Mesendoderm (in vitro differentiated cells): ENCODE data around the gene OSBPL3.

Experiments
- DNase-seq: peaks from one replicate; pipeline ENCODE4 v3.0.0; 2013
- H2AK5ac ChIP-seq: 2 replicates; pipeline ENCODE4 v1.6.1; 2013; ENCODE audit warnings: low read length, inconsistent platforms
- H2BK120ac ChIP-seq: 2 replicates; pipeline ENCODE4 v1.6.1; 2013; ENCODE audit warnings: low read depth, mild to moderate bottlenecking, low read length, moderate library complexity, mixed read lengths
- H2BK15ac ChIP-seq: replicated peaks from 2 replicates; pipeline ENCODE4 v1.6.1; 2013; ENCODE audit warnings: low read depth, mild to moderate bottlenecking, moderate library complexity
- H2BK5ac ChIP-seq: 2 replicates; pipeline ENCODE4 v1.6.1; 2013; ENCODE audit warnings: low read length, inconsistent platforms
- H3K18ac ChIP-seq: 2 replicates; pipeline ENCODE4 v1.6.1; 2013; ENCODE audit warnings: mild to moderate bottlenecking, low read length, mixed read lengths
- H3K23ac ChIP-seq: one replicate; pipeline ENCODE4 v1.6.1; 2013; ENCODE audit warnings: low read length
- H3K27ac ChIP-seq: 2 replicates; pipeline ENCODE4 v1.5.1; 2013; ENCODE audit warnings: low read depth, mild to moderate bottlenecking, inconsistent platforms, low read length, moderate library complexity
- H3K27me3 ChIP-seq: 2 replicates; pipeline ENCODE4 v1.6.1; 2013; ENCODE audit warnings: low read length, control low read depth, mild to moderate bottlenecking, inconsistent platforms; ENCODE audit not compliant: insufficient read depth, poor library complexity
- H3K36me3 ChIP-seq: 2 replicates; pipeline ENCODE4 v1.6.1; 2013; ENCODE audit warnings: low read length, inconsistent platforms; ENCODE audit not compliant: control insufficient read depth, insufficient read depth
- H3K4ac ChIP-seq: one replicate; pipeline ENCODE4 v1.6.1; 2013; ENCODE audit warnings: low read depth, mild to moderate bottlenecking, low read length, moderate library complexity
- H3K4me1 ChIP-seq: 2 replicates; pipeline ENCODE4 v1.6.1; 2013; ENCODE audit warnings: low read depth, low read length, inconsistent platforms; ENCODE audit not compliant: control insufficient read depth
- H3K4me2 ChIP-seq: 2 replicates; pipeline ENCODE4 v1.6.1; 2013; ENCODE audit warnings: low read length
- H3K4me3 ChIP-seq: 2 replicates; pipeline ENCODE4 v1.5.1; 2013; ENCODE audit warnings: mild to moderate bottlenecking, low read length
- H3K56ac ChIP-seq: one replicate; pipeline ENCODE4 v1.6.1; 2013; ENCODE audit warnings: low read length
- H3K79me1 ChIP-seq: 2 replicates; pipeline ENCODE4 v1.6.1; 2013; ENCODE audit warnings: low read length, inconsistent platforms
- H3K79me2 ChIP-seq: 2 replicates; pipeline ENCODE4 v1.6.1; 2013; ENCODE audit warnings: mild to moderate bottlenecking, low read length; ENCODE audit not compliant: control insufficient read depth, insufficient read depth
- H3K9ac ChIP-seq: 2 replicates; pipeline ENCODE4 v1.6.1; 2013; ENCODE audit warnings: low read length, inconsistent platforms
- H4K5ac ChIP-seq: one replicate; pipeline ENCODE4 v1.6.1; 2013; ENCODE audit warnings: low read length
- H4K8ac ChIP-seq: one replicate; pipeline ENCODE4 v1.6.1; 2013; ENCODE audit warnings: low read depth, mild to moderate bottlenecking, control low read depth, low read length, moderate library complexity
- WGBS: extraction: QIAGEN DNeasy Blood & Tissue Kit; methylation state at CpG from one replicate; pipeline ENCODE4 v1.1.7; 2013; ENCODE audit warnings: low lambda C conversion rate, missing lambda C conversion rate; ENCODE audit not compliant: insufficient coverage; ENCODE audit errors: extremely low coverage; 5-methylcytosine and 5-hydroxymethylcytosine counted together

OSBPL3 gene

GRCh38 chr7:24949884-24950283 is 30.1 kb downstream of the OSBPL3 start:
- H4K5ac ChIP-seq: no peak overlapping the region
- no peak overlapping the region for H3K4ac ChIP-seq
- no peak overlapping the region for H2AK5ac ChIP-seq
- no CpG with 5 or more reads among the region's 1 CpG for WGBS
- no peak overlapping the region for H3K56ac ChIP-seq
- H2BK120ac ChIP-seq: no peak overlapping the region
- no peak overlapping the region for H4K8ac ChIP-seq
- no peak for DNase-seq
- H3K4me3 ChIP-seq: no peak overlapping the region
- H2BK15ac ChIP-seq: no peak overlapping the region
- H3K79me1 ChIP-seq: peaks cover 5% of the 10 kb centered on the region
- no peak overlapping the region for H3K27ac ChIP-seq
- no peaks in the 10 kb centered on the region for H3K79me2 ChIP-seq
- no peaks in the 10 kb centered on the region for H3K27me3 ChIP-seq
- H3K18ac ChIP-seq: no peak overlapping the region
- no peaks in the 10 kb centered on the region for H3K36me3 ChIP-seq
- no peak overlapping the region for H2BK5ac ChIP-seq
- H3K4me1 ChIP-seq: no peaks in the 10 kb centered on the region
- H3K4me2 ChIP-seq: no peak overlapping the region
- no peak overlapping the region for H3K23ac ChIP-seq
- no peak overlapping the region for H3K9ac ChIP-seq

- Histone ChIP-seq H3K9ac (no peak overlapping the region), H4K8ac (no peak overlapping the region), H4K5ac (no peak overlapping the region), H3K27me3 (no peaks in the 10 kb centered on the region), H3K23ac (no peak overlapping the region), H2BK120ac (no peak overlapping the region), H2AK5ac (no peak overlapping the region), H3K4me3 (no peak overlapping the region), H3K4ac (no peak overlapping the region), H3K4me1 (no peaks in the 10 kb centered on the region), H2BK15ac (no peak overlapping the region), H2BK5ac (no peak overlapping the region), H3K79me2 (no peaks in the 10 kb centered on the region), H3K18ac (no peak overlapping the region), H3K79me1 (peaks cover 4% of the 10 kb centered on the region), H3K56ac (no peak overlapping the region), H3K36me3 (no peaks in the 10 kb centered on the region), H3K27ac (no peak overlapping the region), H3K4me2 (no peak overlapping the region)
- no peak for DNase-seq
- no CpG with 5 or more reads among the region's 4 CpGs for WGBS
These were observed 31.2 kb downstream of the OSBPL3 start for GRCh38 chr7:24948739-24949138.

- no peak overlapping the region for H4K8ac ChIP-seq
- H4K5ac ChIP-seq: no peak overlapping the region
- no peak for DNase-seq
- no peaks in the 10 kb centered on the region for H3K36me3 ChIP-seq
- H3K18ac ChIP-seq: no peak overlapping the region
- no peak overlapping the region for H2BK15ac ChIP-seq
- H3K27me3 ChIP-seq: no peaks in the 10 kb centered on the region
- H3K9ac ChIP-seq: no peak overlapping the region
- no peaks in the 10 kb centered on the region for H3K79me2 ChIP-seq
- H3K4me1 ChIP-seq: no peaks in the 10 kb centered on the region
- H2AK5ac ChIP-seq: no peak overlapping the region
- no peak overlapping the region for H3K4me2 ChIP-seq
- H3K23ac ChIP-seq: no peak overlapping the region
- H3K27ac ChIP-seq: no peak overlapping the region
- no peak overlapping the region for H3K56ac ChIP-seq
- no peak overlapping the region for H3K4ac ChIP-seq
- no peak overlapping the region for H2BK5ac ChIP-seq
- no CpG with 5 or more reads among the region's 1 CpG for WGBS
- peaks cover 2% of the 10 kb centered on the region for H3K79me1 ChIP-seq
- H2BK120ac ChIP-seq: no peak overlapping the region
- H3K4me3 ChIP-seq: no peak overlapping the region
These were observed 33.5 kb downstream of the OSBPL3 start for GRCh38 chr7:24946467-24946866.

GRCh38 chr7:24945899-24946298 is 34.1 kb downstream of the OSBPL3 start:
- Histone ChIP-seq H3K27ac (no peak overlapping the region), H3K36me3 (no peaks in the 10 kb centered on the region), H3K79me2 (no peaks in the 10 kb centered on the region), H2BK15ac (no peak overlapping the region), H3K56ac (no peak overlapping the region), H2AK5ac (no peak overlapping the region), H3K9ac (no peak overlapping the region), H4K8ac (no peak overlapping the region), H3K27me3 (no peaks in the 10 kb centered on the region), H3K18ac (no peak overlapping the region), H2BK120ac (no peak overlapping the region), H3K4me3 (no peak overlapping the region), H3K4ac (no peak overlapping the region), H3K4me2 (no peak overlapping the region), H3K23ac (no peak overlapping the region), H2BK5ac (no peak overlapping the region), H3K79me1 (peaks cover 2% of the 10 kb centered on the region), H4K5ac (no peak overlapping the region), H3K4me1 (no peaks in the 10 kb centered on the region)
- DNase-seq: peak; percentile 16
- WGBS: no CpG with 5 or more reads among the region's 1 CpG

- Histone ChIP-seq H3K4me2 (no peak overlapping the region), H3K79me2 (no peaks in the 10 kb centered on the region), H3K79me1 (no peaks in the 10 kb centered on the region), H3K4ac (no peak overlapping the region), H3K27me3 (no peaks in the 10 kb centered on the region), H2AK5ac (no peak overlapping the region), H4K5ac (no peak overlapping the region), H2BK120ac (no peak overlapping the region), H3K23ac (no peak overlapping the region), H3K18ac (no peak overlapping the region), H2BK15ac (no peak overlapping the region), H2BK5ac (no peak overlapping the region), H3K9ac (no peak overlapping the region), H4K8ac (no peak overlapping the region), H3K36me3 (no peaks in the 10 kb centered on the region), H3K27ac (no peak overlapping the region), H3K4me1 (no peaks in the 10 kb centered on the region), H3K4me3 (no peak overlapping the region), H3K56ac (no peak overlapping the region)
- WGBS: no CpG with 5 or more reads among the region's 5 CpGs
- DNase-seq: no peak
These were observed 36.7 kb downstream of the OSBPL3 start for GRCh38 chr7:24943096-24943948.

GRCh38 chr7:24942226-24942625 is 37.8 kb downstream of the OSBPL3 start:
- H4K8ac ChIP-seq: no peak overlapping the region
- H3K79me2 ChIP-seq: no peaks in the 10 kb centered on the region
- no peaks in the 10 kb centered on the region for H3K36me3 ChIP-seq
- H3K4me1 ChIP-seq: no peaks in the 10 kb centered on the region
- H4K5ac ChIP-seq: no peak overlapping the region
- H3K27ac ChIP-seq: no peak overlapping the region
- H3K79me1 ChIP-seq: no peaks in the 10 kb centered on the region
- no peak overlapping the region for H3K4me2 ChIP-seq
- no peak overlapping the region for H2BK5ac ChIP-seq
- no peak overlapping the region for H3K18ac ChIP-seq
- H3K23ac ChIP-seq: no peak overlapping the region
- DNase-seq: peak; percentile 27
- H3K4ac ChIP-seq: no peak overlapping the region
- no peak overlapping the region for H3K4me3 ChIP-seq
- H3K9ac ChIP-seq: no peak overlapping the region
- H2BK15ac ChIP-seq: no peak overlapping the region
- no CpG with 5 or more reads among the region's 5 CpGs for WGBS
- no peaks in the 10 kb centered on the region for H3K27me3 ChIP-seq
- H2BK120ac ChIP-seq: no peak overlapping the region
- no peak overlapping the region for H3K56ac ChIP-seq
- no peak overlapping the region for H2AK5ac ChIP-seq
